ENCODE data around the gene CACNG1. TPM values are rescaled to one million over a fixed set of nuclear protein-coding genes. Genes with fewer than 3 reads are reported as not detected.

CACNG1 gene
- total RNA-seq, 1 donor from 2014 or later = not detected

Other genes starting within 250 kb of the CACNG1 start
- not detected for gene CACNG5, start 209.4 kb upstream of the CACNG1 start, total RNA-seq
- gene CACNG4, start 79.8 kb upstream of the CACNG1 start, total RNA-seq = not detected
- 36.7 TPM for gene HELZ, start 200.6 kb downstream of the CACNG1 start, total RNA-seq

All from left ventricle myocardium inferior (tissue), 1 donor.